Left hindlimb (tissue), 1 donor: ENCODE measurements around the gene SAFB.

ENCODE experiments used
- DNase-seq: peaks from one replicate; pipeline ENCODE4 v3.0.0-alpha.2; 2018

Gene SAFB

GRCh38 chr19:5671600-5671999, 48.7 kb downstream of the SAFB start:
- no peak for DNase-seq

- DNase-seq: no peak
Measured at GRCh38 chr19:5672708-5673459, 50.0 kb downstream of the SAFB start.

- no peak for DNase-seq
Measured at GRCh38 chr19:5673752-5674151, 50.9 kb downstream of the SAFB start.

DNA sequence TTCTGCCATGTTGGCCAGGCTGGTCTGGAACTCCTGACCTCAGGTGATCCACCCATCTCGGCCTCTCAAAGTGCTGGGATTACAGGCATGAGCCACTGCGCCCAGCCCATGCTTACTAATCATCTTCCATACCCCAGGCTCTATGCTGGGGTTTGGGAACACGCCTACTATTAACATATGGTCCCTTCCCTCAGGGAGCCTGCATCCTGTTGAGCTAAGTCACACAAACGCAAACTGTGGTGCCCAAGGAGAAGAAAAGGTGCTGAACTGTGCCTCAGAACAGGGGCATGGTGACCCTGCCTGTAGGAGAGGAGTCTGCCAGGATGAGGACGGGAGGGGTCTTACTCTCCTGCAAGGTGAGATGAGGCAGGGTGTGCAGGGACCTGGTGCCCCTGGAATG, 51.8 kb downstream of the SAFB start:
- no peak for DNase-seq

- DNase-seq: no peak
Measured at GRCh38 chr19:5676105-5676771, 53.4 kb downstream of the SAFB start.

DNA sequence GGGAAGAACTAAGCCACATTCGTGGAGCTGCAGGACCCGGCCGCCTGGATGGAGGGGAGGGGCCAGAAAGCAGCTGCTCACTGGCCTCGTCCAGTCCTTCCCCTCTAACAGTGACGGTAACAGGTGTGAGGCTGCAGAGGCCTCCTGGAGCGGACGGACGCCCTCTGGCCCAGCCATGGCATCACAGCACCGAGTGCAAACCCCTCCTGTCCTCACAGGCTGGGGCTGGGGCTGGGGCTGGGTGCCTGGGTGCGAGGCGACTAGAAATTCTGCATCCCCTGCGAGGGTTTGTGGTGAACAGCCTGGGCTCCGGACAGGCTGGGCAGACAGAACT, 53.9 kb downstream of the SAFB start:
- no peak for DNase-seq

- DNase-seq: no peak
Measured at GRCh38 chr19:5677136-5677535, 54.3 kb downstream of the SAFB start.

GRCh38 chr19:5677580-5677979, 54.7 kb downstream of the SAFB start:
- no peak for DNase-seq

DNA sequence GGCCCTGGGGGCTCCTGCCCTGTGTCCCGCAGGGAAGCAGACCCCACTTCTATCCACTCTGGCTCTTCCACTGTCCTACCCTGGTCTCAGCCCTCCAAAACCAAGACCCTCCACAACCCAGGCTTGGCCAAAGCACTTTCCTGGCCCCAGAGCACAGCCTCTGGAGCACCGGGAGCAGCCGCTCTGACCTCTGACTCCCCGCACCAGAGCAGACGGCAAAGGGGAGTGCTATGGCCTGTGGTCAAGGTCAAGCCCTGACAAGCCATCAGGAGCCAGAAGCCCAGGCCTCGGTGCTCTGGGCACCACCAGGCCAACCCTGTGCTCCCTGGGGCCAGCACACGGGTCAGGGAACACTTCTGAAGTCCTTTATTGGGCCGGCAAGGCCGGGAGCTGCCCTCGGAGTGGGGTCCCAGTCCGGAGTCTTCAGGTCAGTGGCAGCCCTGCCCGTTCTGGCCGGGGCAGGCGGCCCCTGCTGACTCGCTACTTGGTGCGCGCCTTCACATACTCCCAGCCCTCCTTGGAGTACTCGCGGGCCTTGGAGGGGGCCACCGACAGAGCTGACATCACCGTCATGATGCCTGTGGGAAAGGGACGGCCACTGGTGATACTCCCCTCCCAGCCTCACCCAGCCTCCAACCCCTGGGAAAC, 55.3 kb downstream of the SAFB start:
- no peak for DNase-seq

DNA sequence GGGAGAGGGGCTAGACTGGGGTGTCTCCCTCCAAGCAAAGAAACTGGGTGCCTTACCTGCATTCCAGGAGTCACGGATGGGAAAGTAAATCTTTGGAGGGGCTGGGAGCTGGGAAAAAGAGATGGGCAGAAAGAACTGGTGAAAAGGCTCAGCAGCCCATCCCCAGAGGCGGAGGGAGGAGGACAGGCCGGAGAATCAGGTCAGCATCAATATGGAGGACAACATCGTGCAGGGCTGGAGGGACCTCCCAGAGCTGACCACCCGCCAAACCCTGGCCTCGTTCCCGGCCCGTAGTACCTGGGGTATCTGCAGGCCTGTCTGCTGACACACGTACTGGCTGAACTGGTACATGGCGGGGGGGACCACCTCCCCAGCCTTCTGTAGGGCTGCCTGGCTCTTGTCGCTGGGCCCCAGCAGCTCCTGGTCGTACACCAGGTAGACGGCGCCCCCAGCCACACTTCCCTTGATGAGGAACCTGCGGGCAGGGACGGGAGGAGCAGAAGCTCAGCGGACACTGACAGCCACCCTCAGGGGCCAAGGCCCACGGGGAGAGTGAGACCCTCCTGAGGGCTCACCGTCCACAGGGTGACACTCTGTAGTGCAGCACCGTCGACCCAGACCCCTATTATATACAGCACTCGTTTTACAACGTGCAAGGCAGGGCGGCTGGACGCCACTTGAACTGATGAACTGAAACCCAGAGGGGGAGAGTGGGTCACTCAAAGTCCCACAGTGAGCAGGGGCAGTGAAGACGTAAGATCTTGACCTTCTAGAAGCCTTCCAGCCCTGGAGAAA, 56.6 kb downstream of the SAFB start:
- no peak for DNase-seq

DNA sequence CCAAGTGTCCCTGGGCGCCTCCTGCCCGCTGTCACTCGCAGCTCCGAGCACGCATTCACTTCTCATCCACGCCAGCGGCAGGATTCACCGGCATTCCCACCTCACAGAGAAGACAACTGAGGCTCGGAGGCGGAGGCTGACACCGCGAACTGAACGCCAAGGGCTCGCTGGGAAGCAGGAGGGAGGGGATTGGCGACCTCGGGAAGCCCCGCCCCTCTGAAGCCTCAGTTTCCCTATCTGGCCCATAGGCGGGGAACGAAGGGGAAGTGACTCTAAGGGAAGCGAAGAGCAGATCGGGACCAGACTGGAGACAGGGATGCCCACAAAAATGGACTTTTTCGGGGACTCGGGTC, 57.2 kb downstream of the SAFB start:
- no peak for DNase-seq

DNA sequence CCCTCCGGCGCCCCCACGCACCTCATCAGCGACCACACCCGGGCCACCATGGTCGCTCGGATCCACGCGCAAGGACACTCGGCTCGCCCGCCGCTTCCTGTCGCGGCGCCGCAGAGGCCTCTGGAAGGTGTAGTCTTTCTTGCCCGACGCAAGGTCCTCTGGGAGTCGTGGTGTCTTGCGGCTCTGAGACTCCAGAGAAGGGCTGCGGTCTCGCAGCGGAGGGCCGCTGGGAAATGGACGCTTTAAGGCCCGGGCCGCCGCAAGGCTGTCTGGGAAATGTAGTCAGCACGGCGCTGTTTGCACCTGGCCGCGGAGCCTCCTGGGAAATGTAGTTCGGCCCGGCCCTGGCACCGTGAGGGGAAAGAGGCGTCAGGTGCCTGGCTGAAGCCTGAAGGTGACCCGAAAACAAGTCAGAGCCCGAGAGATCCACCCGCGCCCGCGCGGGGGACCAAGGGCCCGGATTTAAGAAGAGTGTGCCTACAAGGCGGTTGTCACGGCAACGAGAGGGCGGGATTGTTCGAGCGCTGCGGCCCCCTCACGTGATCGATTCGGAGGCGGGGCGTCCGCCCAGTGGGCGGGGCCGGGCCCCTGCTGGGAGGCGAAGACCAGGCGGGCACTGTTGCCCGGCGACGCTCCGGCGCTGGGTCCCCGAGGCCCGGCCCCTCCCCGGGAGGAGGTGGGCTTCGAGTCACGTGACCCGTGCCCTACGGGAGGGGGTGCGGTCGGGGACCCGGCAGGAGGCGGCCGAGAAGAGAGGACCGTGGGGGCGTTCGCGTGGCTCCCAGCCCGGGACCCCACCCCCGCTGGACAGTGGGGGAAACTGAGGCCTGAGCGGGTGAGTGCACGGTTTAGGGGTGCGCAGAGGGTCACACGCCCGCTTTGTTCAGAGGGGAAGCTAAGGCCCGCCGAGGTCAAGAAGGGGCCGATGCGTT, 57.8 kb downstream of the SAFB start, which contains the start of the genes HSD11B1L and MICOS13:
Gene HSD11B1L, plus strand, starts transcription at position 591 of the 932 bp plus-strand sequence. CDS start 3,806 bp downstream, outside the sequence.
Gene MICOS13, minus strand, starts transcription at position 80 of the 932 bp plus-strand sequence. Its CDS starts 30 bp downstream, at position 50.
- peak; percentile 98 for DNase-seq

DNA sequence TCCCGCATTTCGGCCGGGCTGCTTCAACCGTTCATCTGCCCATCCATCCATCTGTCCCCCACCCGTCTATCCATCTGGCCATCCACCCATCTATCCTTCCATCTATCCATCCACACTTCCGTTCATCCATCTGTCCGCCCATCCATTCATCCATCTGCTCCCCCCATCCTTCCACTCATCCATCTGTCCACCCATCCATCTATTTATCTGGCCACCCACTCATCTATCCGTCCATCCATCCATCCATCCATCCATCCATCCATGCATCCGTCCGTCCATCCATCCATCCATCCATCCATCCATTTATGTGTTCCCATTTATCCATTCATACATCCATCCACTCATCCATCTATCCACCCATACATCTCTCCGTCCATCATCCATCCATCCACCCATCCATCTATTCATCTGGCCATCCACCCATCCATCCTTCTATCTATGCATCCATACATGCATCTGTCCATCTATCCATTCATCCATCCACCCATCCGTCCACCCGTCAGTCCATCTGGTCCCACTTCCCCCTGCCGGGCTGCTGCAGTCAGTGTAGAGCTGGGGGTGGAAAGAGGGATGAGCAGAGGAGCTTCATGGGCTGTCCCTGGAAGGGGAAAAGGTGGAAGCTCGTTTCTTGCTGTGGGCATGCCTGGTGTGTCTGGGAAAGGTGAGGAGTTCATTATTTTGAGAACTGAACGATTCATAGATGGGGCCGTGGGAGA, 58.7 kb downstream of the SAFB start:
- no peak for DNase-seq

DNA sequence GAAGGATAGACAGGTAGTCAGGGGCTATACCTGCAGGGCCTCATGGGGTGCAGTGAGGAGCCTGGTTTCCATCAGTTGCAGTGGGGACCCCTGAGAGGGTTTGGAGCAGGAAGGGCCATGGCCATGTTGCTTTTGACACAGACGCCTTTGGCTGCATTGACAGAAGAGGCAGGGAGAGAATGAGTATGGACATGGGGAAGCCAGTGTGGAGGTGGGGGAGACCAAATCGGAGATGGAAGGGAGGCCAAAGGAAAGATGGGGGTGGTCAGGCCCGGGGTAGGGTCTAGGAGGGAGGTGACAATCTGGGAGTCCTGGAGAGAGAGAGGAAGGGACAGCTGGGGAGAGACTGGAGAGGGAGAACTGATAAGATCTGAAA, 59.2 kb downstream of the SAFB start:
- DNase-seq: no peak

DNA sequence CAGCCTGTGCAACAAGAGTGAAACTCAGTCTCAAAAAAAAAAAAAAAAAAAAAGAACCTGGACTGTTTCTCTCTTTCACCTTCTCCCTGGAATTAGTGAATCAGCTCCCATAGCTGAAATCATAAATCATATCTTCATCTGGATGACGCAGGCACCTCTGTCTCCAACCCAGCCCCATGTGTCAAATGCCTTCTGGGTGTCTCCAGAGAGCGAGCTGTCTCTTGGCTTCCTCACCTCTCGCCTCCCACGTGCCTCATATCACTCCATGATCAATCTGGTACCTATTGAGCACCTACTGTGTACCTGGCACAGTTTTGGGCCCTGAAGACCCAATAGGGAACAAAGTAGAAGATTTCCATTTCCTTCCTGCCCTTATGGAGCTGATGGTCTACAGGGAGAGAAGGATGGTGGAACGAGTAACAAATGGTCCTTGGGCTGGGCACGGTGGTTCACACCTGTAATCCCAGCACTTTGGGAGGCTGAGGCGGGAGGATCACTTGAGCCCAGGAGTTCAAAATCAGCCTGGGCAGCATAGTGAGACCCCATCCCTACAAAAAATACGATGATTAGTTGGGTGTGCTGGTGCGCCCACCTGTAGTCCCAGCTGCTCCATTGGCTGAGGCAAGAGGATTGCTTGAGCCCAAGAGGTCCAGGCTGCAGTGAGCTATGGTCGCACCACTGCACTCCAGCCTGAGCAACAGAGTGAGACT, 60.4 kb downstream of the SAFB start:
- no peak for DNase-seq

- DNase-seq: no peak
Measured at GRCh38 chr19:5684694-5685430, 62.0 kb downstream of the SAFB start.

DNA sequence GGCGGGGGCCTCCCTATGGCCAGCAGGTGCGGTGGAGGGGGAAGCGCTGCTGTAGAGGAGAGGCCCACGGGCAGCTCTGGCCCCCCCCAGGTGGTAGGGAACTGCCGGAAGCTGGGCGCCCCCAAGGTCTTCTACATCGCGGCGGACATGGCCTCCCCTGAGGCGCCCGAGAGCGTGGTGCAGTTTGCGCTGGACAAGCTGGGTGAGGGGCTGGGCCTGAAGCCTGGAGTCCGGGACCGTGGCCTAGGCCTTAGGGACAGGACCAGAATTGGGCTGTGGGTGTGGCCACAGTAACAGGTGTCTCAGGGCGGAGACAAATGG, 63.4 kb downstream of the SAFB start:
- DNase-seq: no peak

- peak; percentile 96 for DNase-seq
Measured at GRCh38 chr19:5686647-5687359, 63.9 kb downstream of the SAFB start.
